ENCODE results near the gene ERP44.

Gene ERP44

GRCh38 chr9:100134731-100135130, 35.9 kb upstream of the ERP44 start:
- no peaks in the 10 kb centered on the region for H3K27me3 ChIP-seq (ENCODE audit: insufficient read depth, low read depth)
- no peak overlapping the region for H2AFZ ChIP-seq (ENCODE audit: low read depth)
- H3K27ac ChIP-seq = no peak overlapping the region
- no peak overlapping the region for H3K4me3 ChIP-seq (IDR thresholded peaks at IDR 0.05; ENCODE audit: insufficient read depth, low read depth, low read length)
- no peak for TF ChIP-seq CTCF (conservative IDR thresholded peaks at IDR 0.05; ENCODE audit: low read depth, low read length)
- H3K4me1 ChIP-seq (ENCODE audit: low read depth, poor library complexity, severe bottlenecking) = no peaks in the 10 kb centered on the region
- no peaks in the 10 kb centered on the region for H3K79me2 ChIP-seq (ENCODE audit: insufficient read depth, low read depth)
- no peak overlapping the region for H3K4me2 ChIP-seq
- H3K36me3 ChIP-seq (ENCODE audit: insufficient read depth) = no peaks in the 10 kb centered on the region
- H4K20me1 ChIP-seq (ENCODE audit: insufficient read depth) = no peaks in the 10 kb centered on the region
- H3K9ac ChIP-seq = no peak overlapping the region

GRCh38 chr9:100131875-100132430, 33.2 kb upstream of the ERP44 start:
- H3K4me3 ChIP-seq (IDR thresholded peaks at IDR 0.05; ENCODE audit: insufficient read depth, low read depth, low read length) = no peak overlapping the region
- H3K36me3 ChIP-seq (ENCODE audit: insufficient read depth) = no peaks in the 10 kb centered on the region
- H3K27me3 ChIP-seq (ENCODE audit: insufficient read depth, low read depth) = no peaks in the 10 kb centered on the region
- H3K27ac ChIP-seq = no peak overlapping the region
- no peak overlapping the region for H3K9ac ChIP-seq
- H3K4me1 ChIP-seq (ENCODE audit: low read depth, poor library complexity, severe bottlenecking) = no peaks in the 10 kb centered on the region
- no peak overlapping the region for H3K4me2 ChIP-seq
- H3K79me2 ChIP-seq (ENCODE audit: insufficient read depth, low read depth) = no peaks in the 10 kb centered on the region
- no peak overlapping the region for H2AFZ ChIP-seq (ENCODE audit: low read depth)
- TF ChIP-seq CTCF (conservative IDR thresholded peaks at IDR 0.05; ENCODE audit: low read depth, low read length) = no peak
- H4K20me1 ChIP-seq (ENCODE audit: insufficient read depth) = no peaks in the 10 kb centered on the region

DNA sequence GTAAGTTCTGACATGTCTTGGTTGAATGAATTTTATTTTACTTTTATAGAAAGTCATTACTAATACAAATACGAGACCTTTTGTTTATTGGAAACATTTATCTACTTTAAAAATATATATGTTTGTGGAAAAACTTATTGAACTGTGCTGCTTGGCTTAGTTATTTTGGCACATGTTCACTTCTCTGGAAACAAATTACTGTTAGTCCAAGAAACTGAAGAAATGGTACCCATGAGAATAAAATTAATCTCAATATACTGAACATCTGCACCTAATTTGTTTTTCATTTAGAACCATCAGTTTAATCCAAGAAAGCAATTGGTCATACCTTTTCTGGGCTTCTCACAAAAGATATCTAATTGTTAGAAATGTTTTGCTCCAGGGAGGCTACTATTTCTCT, 32.4 kb upstream of the ERP44 start:
- Histone ChIP-seq H3K4me2 (no peak overlapping the region), H3K4me1 (ENCODE audit: low read depth, poor library complexity, severe bottlenecking) (no peaks in the 10 kb centered on the region), H4K20me1 (ENCODE audit: insufficient read depth) (no peaks in the 10 kb centered on the region), H2AFZ (ENCODE audit: low read depth) (no peak overlapping the region), H3K9ac (no peak overlapping the region), H3K79me2 (ENCODE audit: insufficient read depth, low read depth) (no peaks in the 10 kb centered on the region), H3K27me3 (ENCODE audit: insufficient read depth, low read depth) (no peaks in the 10 kb centered on the region), H3K36me3 (ENCODE audit: insufficient read depth) (no peaks in the 10 kb centered on the region), H3K27ac (no peak overlapping the region), H3K4me3 (IDR thresholded peaks at IDR 0.05; ENCODE audit: insufficient read depth, low read depth, low read length) (no peak overlapping the region)
- no peak for TF ChIP-seq CTCF (conservative IDR thresholded peaks at IDR 0.05; ENCODE audit: low read depth, low read length)

- Histone ChIP-seq H4K20me1 (ENCODE audit: insufficient read depth) (no peaks in the 10 kb centered on the region), H3K4me1 (ENCODE audit: low read depth, poor library complexity, severe bottlenecking) (no peaks in the 10 kb centered on the region), H2AFZ (ENCODE audit: low read depth) (no peak overlapping the region), H3K4me3 (IDR thresholded peaks at IDR 0.05; ENCODE audit: insufficient read depth, low read depth, low read length) (no peak overlapping the region), H3K79me2 (ENCODE audit: insufficient read depth, low read depth) (no peaks in the 10 kb centered on the region), H3K27ac (no peak overlapping the region), H3K9ac (no peak overlapping the region), H3K27me3 (ENCODE audit: insufficient read depth, low read depth) (no peaks in the 10 kb centered on the region), H3K4me2 (no peak overlapping the region), H3K36me3 (ENCODE audit: insufficient read depth) (no peaks in the 10 kb centered on the region)
- TF ChIP-seq CTCF (conservative IDR thresholded peaks at IDR 0.05; ENCODE audit: low read depth, low read length) = no peak
Observed at GRCh38 chr9:100129772-100130171, 31.0 kb upstream of the ERP44 start.
